ENCODE data around the gene EMP2.
"Not testable (repeated sequence)": the region's sequence is repeated elsewhere in the genome, so short reads cannot be mapped to it uniquely, and the experiment has no call there.

The EMP2 gene

GRCh38 chr16:10578474-10579316 is 1.7 kb downstream of the EMP2 start:
- no peak for DNase-seq (ENCODE audit: low spot score)

GRCh38 chr16:10577305-10578202 is 2.8 kb downstream of the EMP2 start:
- DNase-seq (ENCODE audit: low spot score): peak; percentile 71

GRCh38 chr16:10576390-10577304 is 3.8 kb downstream of the EMP2 start:
- no peak for DNase-seq (ENCODE audit: low spot score)

- DNase-seq (ENCODE audit: low spot score): no peak
These were observed 4.8 kb downstream of the EMP2 start for GRCh38 chr16:10575506-10576130.

- no peak for DNase-seq (ENCODE audit: low spot score)
These were observed 7.8 kb downstream of the EMP2 start for GRCh38 chr16:10572611-10573010.

GRCh38 chr16:10571354-10571753 is 9.0 kb downstream of the EMP2 start:
- DNase-seq (ENCODE audit: low spot score): no peak

- DNase-seq (ENCODE audit: low spot score): no peak
These were observed 10.8 kb downstream of the EMP2 start for GRCh38 chr16:10569621-10570020.

GRCh38 chr16:10566613-10567012 is 13.8 kb downstream of the EMP2 start:
- no peak for DNase-seq (ENCODE audit: low spot score)

GRCh38 chr16:10565167-10565566 is 15.2 kb downstream of the EMP2 start:
- DNase-seq (ENCODE audit: low spot score): no peak

- DNase-seq (ENCODE audit: low spot score): no peak
These were observed 15.8 kb downstream of the EMP2 start for GRCh38 chr16:10564591-10564990.

- no peak for DNase-seq (ENCODE audit: low spot score)
These were observed 18.0 kb downstream of the EMP2 start for GRCh38 chr16:10562361-10562899.

- no peak for DNase-seq (ENCODE audit: low spot score)
These were observed 19.0 kb downstream of the EMP2 start for GRCh38 chr16:10561425-10561824.

- no peak for DNase-seq (ENCODE audit: low spot score)
These were observed 19.4 kb downstream of the EMP2 start for GRCh38 chr16:10561001-10561400.

GRCh38 chr16:10559792-10560191 is 20.6 kb downstream of the EMP2 start:
- not testable (repeated sequence) for DNase-seq (ENCODE audit: low spot score)

- DNase-seq (ENCODE audit: low spot score): peak; percentile 76
These were observed 21.4 kb downstream of the EMP2 start for GRCh38 chr16:10558746-10559641.

GRCh38 chr16:10558305-10558704 is 22.1 kb downstream of the EMP2 start:
- DNase-seq (ENCODE audit: low spot score): no peak

GRCh38 chr16:10557750-10558149 is 22.6 kb downstream of the EMP2 start:
- DNase-seq (ENCODE audit: low spot score): no peak

- DNase-seq (ENCODE audit: low spot score): no peak
These were observed 24.2 kb downstream of the EMP2 start for GRCh38 chr16:10556236-10556635.

GRCh38 chr16:10554569-10554968 is 25.8 kb downstream of the EMP2 start:
- DNase-seq (ENCODE audit: low spot score): no peak

GRCh38 chr16:10552998-10553491 is 27.4 kb downstream of the EMP2 start:
- no peak for DNase-seq (ENCODE audit: low spot score)

Data from left forelimb (tissue), 1 donor.